Natural killer cell (primary cell): ENCODE measurements around the gene EHMT1. TPM values are rescaled to one million over a fixed set of nuclear protein-coding genes. Genes with fewer than 3 reads are reported as not detected.

Source experiments
- ATAC-seq, 3 donors: fragments of 150-1000 bp in 2 of 3; fragments of 200-7000 bp in 1 of 3; cut with Tn5 transposase; 1 replicate in 1 of 3; 2 replicates in 2 of 3; pipeline ENCODE4 v1.10.0; 2021; ENCODE audit warnings: mild to moderate bottlenecking in 2 of 3, moderate library complexity in 2 of 3
- DNase-seq, 2 donors: peaks; one replicate each; pipeline versions ENCODE4 v3.0.0 to v3.0.0-alpha.2; 2013 to 2021; ENCODE audit warnings: mixed read lengths in 1 of 2
- H3K27ac ChIP-seq: one replicate; pipeline ENCODE4 v1.5.1; 2013; ENCODE audit warnings: mild to moderate bottlenecking, low read length
- H3K27me3 ChIP-seq: one replicate; pipeline ENCODE4 v1.6.1; 2013; ENCODE audit warnings: low read length; ENCODE audit not compliant: control insufficient read depth, insufficient read depth
- H3K36me3 ChIP-seq: one replicate; pipeline ENCODE4 v1.6.1; 2013; ENCODE audit warnings: low read length; ENCODE audit not compliant: control insufficient read depth, insufficient read depth
- H3K4me1 ChIP-seq: one replicate; pipeline ENCODE4 v1.6.1; 2013; ENCODE audit warnings: low read length; ENCODE audit not compliant: control insufficient read depth, insufficient read depth
- H3K4me3 ChIP-seq: one replicate; pipeline ENCODE4 v1.5.1; 2013; ENCODE audit warnings: low read length
- H3K9me3 ChIP-seq: one replicate; pipeline ENCODE4 v1.6.1; 2013; ENCODE audit warnings: low read length; ENCODE audit not compliant: control insufficient read depth, insufficient read depth
- H3K27ac Mint-ChIP-seq, 2 donors: one replicate each; pipeline ENCODE4 v1.8.0; 2022; ENCODE audit warnings: mild to moderate bottlenecking in 2 of 2, mixed read lengths in 2 of 2, moderate library complexity in 1 of 2
- H3K27me3 Mint-ChIP-seq, 2 donors: one replicate each; pipeline ENCODE4 v1.8.0; 2022; ENCODE audit warnings: low read depth in 2 of 2, mixed read lengths in 2 of 2
- H3K36me3 Mint-ChIP-seq: one replicate; pipeline ENCODE4 v1.8.0; 2022; ENCODE audit warnings: mixed read lengths
- H3K4me1 Mint-ChIP-seq, 2 donors: one replicate each; pipeline ENCODE4 v1.8.0; 2022; ENCODE audit warnings: mixed read lengths in 2 of 2
- H3K4me3 Mint-ChIP-seq: one replicate; pipeline ENCODE4 v1.8.0; 2022; ENCODE audit warnings: mild to moderate bottlenecking, moderate library complexity, mixed read lengths
- H3K9me3 Mint-ChIP-seq, 2 donors: one replicate each; pipeline ENCODE4 v1.8.0; 2022; ENCODE audit warnings: mixed read lengths in 2 of 2
- CTCF ChIP-seq: fragments of 200-600 bp; IDR thresholded peaks from one replicate; pipeline ENCODE4 v1.8.0; 2022; ENCODE audit warnings: antibody characterized with exemption
- WGBS: methylation state at CpG from one replicate; pipeline ENCODE4 v1.1.7; 2013; ENCODE audit warnings: missing lambda C conversion rate; ENCODE audit not compliant: insufficient coverage; 5-methylcytosine and 5-hydroxymethylcytosine counted together
- intact Hi-C: fragments of 100-400 bp; cut with micrococcal nuclease; formaldehyde crosslinking; loops from one replicate; pipeline ENCODE4 v1.14.2; 2022
- total RNA-seq, 4 donors: library from RNA; stranded (reverse); fragments of 120-200 nt in 1 of 4; gene quantifications; one replicate each; pipeline versions ENCODE4 v1.2.3 to v1.2.4, GENCODE V29; 2013 to 2022

EHMT1 gene
- total RNA-seq, 3 donors from 2014 or later (not counting 1 experiment from before 2014, with no cell fraction given), result 173 to 200 (median 176) TPM

DNA sequence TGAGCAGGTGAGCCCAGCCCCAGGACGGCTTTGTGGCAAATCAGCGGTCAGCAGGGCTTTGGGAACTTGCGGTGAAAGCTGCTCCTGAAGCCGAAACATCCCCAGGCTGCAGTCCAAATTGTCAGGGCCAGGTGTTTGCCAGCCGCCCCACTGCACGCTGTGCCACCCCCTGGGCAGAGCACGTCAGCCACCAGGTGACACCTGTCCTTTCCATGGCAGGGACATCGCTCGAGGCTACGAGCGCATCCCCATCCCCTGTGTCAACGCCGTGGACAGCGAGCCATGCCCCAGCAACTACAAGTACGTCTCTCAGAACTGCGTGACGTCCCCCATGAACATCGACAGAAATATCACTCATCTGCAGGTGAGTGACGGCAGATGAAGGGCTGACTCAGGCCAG, 194.4 kb downstream of the EHMT1 start:
- peaks cover 1% of the 10 kb centered on the region for H3K4me1 ChIP-seq
- no peaks in the 10 kb centered on the region for H3K9me3 ChIP-seq
- peaks cover 66% of the 10 kb centered on the region for H3K36me3 ChIP-seq
- Mint-ChIP-seq H3K4me3 (no peak overlapping the region), H3K27me3 (no peaks in the 10 kb centered on the region), H3K4me1 (peaks cover 2 to 4% of the 10 kb centered on the region in 2 donors), H3K27ac (no peak overlapping the region), H3K9me3 (no peaks in the 10 kb centered on the region), H3K36me3 (no peaks in the 10 kb centered on the region)
- no peak overlapping the region for H3K4me3 ChIP-seq
- intact Hi-C loops, result no loop called here
- no peak overlapping the region for H3K27ac ChIP-seq
- DNase-seq (no peak), ATAC-seq (no peak)
- no peaks in the 10 kb centered on the region for H3K27me3 ChIP-seq
- no peak for TF ChIP-seq CTCF
- WGBS, result 97% methylated on average over 19 of the region's 19 CpGs

- intact Hi-C loops, result no loop called here
- H3K36me3 Mint-ChIP-seq, result no peaks in the 10 kb centered on the region
- H3K9me3 Mint-ChIP-seq, result no peaks in the 10 kb centered on the region
- TF ChIP-seq CTCF, result no peak
- peak overlapping the region in 1 of 2 donors; percentile 70 for H3K27ac Mint-ChIP-seq
- DNase-seq (no peak), ATAC-seq (no peak)
- no peaks in the 10 kb centered on the region for H3K27me3 Mint-ChIP-seq
- 96% methylated on average over 24 of the region's 26 CpGs for WGBS
- H3K9me3 ChIP-seq, result no peaks in the 10 kb centered on the region
- peaks cover 67% of the 10 kb centered on the region for H3K36me3 ChIP-seq
- no peaks in the 10 kb centered on the region for H3K27me3 ChIP-seq
- no peak overlapping the region for H3K4me3 Mint-ChIP-seq
- H3K4me1 Mint-ChIP-seq, result peaks cover 0 to 4% of the 10 kb centered on the region in 2 donors
- H3K4me1 ChIP-seq, result no peaks in the 10 kb centered on the region
- no peak overlapping the region for H3K4me3 ChIP-seq
- H3K27ac ChIP-seq, result no peak overlapping the region
Measured at GRCh38 chr9:137813651-137814415, 195.0 kb downstream of the EHMT1 start.

DNA sequence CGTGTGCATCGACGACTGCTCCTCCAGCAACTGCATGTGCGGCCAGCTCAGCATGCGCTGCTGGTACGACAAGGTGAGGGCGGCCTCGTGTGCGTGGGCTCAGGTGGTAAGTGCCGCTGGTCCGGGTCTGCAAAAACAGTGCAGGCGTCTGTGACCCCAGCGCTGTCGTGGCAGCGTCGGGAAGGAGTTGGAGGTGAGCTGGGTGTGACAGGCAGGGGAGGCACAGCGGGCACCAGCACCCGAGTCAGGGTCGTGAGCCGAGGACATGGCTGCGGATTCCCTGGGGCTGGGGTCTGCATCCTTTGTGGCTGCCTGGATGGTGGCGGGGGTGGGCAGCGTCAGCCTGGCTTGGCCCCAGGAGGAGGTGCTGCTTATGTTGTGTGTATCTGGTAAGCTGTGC, 195.6 kb downstream of the EHMT1 start:
- H3K27ac Mint-ChIP-seq, result peak overlapping the region in 1 of 2 donors; percentile 70

More for the DNA sequence above, 195.6 kb downstream of the EHMT1 start:
- 98% methylated on average over 23 of the region's 23 CpGs for WGBS
- no peaks in the 10 kb centered on the region for H3K9me3 Mint-ChIP-seq
- H3K4me3 Mint-ChIP-seq, result no peak overlapping the region
- no peaks in the 10 kb centered on the region for H3K27me3 ChIP-seq
- no peaks in the 10 kb centered on the region for H3K9me3 ChIP-seq
- intact Hi-C loops, result no loop called here
- TF ChIP-seq CTCF, result no peak
- H3K27me3 Mint-ChIP-seq, result no peaks in the 10 kb centered on the region
- peaks cover 0 to 4% of the 10 kb centered on the region in 2 donors for H3K4me1 Mint-ChIP-seq
- ATAC-seq (no peak), DNase-seq (no peak)
- H3K4me3 ChIP-seq, result no peak overlapping the region
- H3K36me3 Mint-ChIP-seq, result no peaks in the 10 kb centered on the region
- no peak overlapping the region for H3K27ac ChIP-seq
- peaks cover 63% of the 10 kb centered on the region for H3K36me3 ChIP-seq
- no peaks in the 10 kb centered on the region for H3K4me1 ChIP-seq
